ENCODE measurements around the gene LEF1. TPM values are rescaled to one million over a fixed set of nuclear protein-coding genes. Genes with fewer than 3 reads are reported as not detected.

Gene LEF1
- total RNA-seq, 1 donor from 2014 or later = 16.6 TPM

- Histone ChIP-seq H3K4me2 (ENCODE audit: low read length) (no peak overlapping the region), H3K4me3 (ENCODE audit: insufficient read depth, low read depth, low read length) (no peak overlapping the region), H3K4me1 (ENCODE audit: insufficient read depth, low read length) (no peaks in the 10 kb centered on the region), H2AFZ (ENCODE audit: low read depth, low read length) (no peak overlapping the region), H3K9me3 (ENCODE audit: insufficient read depth, low read depth, low read length) (no peaks in the 10 kb centered on the region), H3K9ac (ENCODE audit: low read length) (no peak overlapping the region), H3K79me2 (ENCODE audit: insufficient read depth, low read length) (no peaks in the 10 kb centered on the region), H3K36me3 (ENCODE audit: insufficient read depth, low read length) (no peaks in the 10 kb centered on the region), H3K27me3 (ENCODE audit: insufficient read depth, low read length) (no peaks in the 10 kb centered on the region), H4K20me1 (ENCODE audit: insufficient read depth, low read length) (no peaks in the 10 kb centered on the region), H3K27ac (ENCODE audit: low read depth, low read length) (no peak overlapping the region)
- Mint-ChIP-seq H3K36me3 (ENCODE audit: low read depth, unreplicated experiment) (no peaks in the 10 kb centered on the region), H3K4me1 (ENCODE audit: low read depth, unreplicated experiment) (peaks cover 16% of the 10 kb centered on the region), H3K9me3 (ENCODE audit: unreplicated experiment) (no peaks in the 10 kb centered on the region), H3K4me3 (ENCODE audit: unreplicated experiment) (no peak overlapping the region), H3K27me3 (ENCODE audit: low read depth, unreplicated experiment) (no peaks in the 10 kb centered on the region), H3K27ac (ENCODE audit: unreplicated experiment) (no peak overlapping the region)
- FAIRE-seq = no peak
- TF ChIP-seq CTCF (IDR thresholded peaks at IDR 0.05; ENCODE audit: insufficient read depth, low read depth, low read length) (no peak), EZH2 (IDR thresholded peaks at IDR 0.05; ENCODE audit: insufficient read depth, low read length) (no peak)
- no peak for DNase-seq (ENCODE audit: low read depth)
Observed at GRCh38 chr4:108130955-108131354, 37.8 kb downstream of the LEF1 start.

GRCh38 chr4:108129196-108129595 lies 39.5 kb downstream of the LEF1 start:
- Mint-ChIP-seq H3K27ac (ENCODE audit: unreplicated experiment) (no peak overlapping the region), H3K27me3 (ENCODE audit: low read depth, unreplicated experiment) (no peaks in the 10 kb centered on the region), H3K9me3 (ENCODE audit: unreplicated experiment) (no peaks in the 10 kb centered on the region), H3K4me3 (ENCODE audit: unreplicated experiment) (no peak overlapping the region), H3K36me3 (ENCODE audit: low read depth, unreplicated experiment) (no peaks in the 10 kb centered on the region), H3K4me1 (ENCODE audit: low read depth, unreplicated experiment) (peaks cover 5% of the 10 kb centered on the region)
- Histone ChIP-seq H2AFZ (ENCODE audit: low read depth, low read length) (no peak overlapping the region), H3K36me3 (ENCODE audit: insufficient read depth, low read length) (no peaks in the 10 kb centered on the region), H3K9ac (ENCODE audit: low read length) (no peak overlapping the region), H3K79me2 (ENCODE audit: insufficient read depth, low read length) (no peaks in the 10 kb centered on the region), H4K20me1 (ENCODE audit: insufficient read depth, low read length) (no peaks in the 10 kb centered on the region), H3K4me1 (ENCODE audit: insufficient read depth, low read length) (no peaks in the 10 kb centered on the region), H3K9me3 (ENCODE audit: insufficient read depth, low read depth, low read length) (no peaks in the 10 kb centered on the region), H3K27me3 (ENCODE audit: insufficient read depth, low read length) (no peaks in the 10 kb centered on the region), H3K4me2 (ENCODE audit: low read length) (no peak overlapping the region), H3K4me3 (ENCODE audit: insufficient read depth, low read depth, low read length) (no peak overlapping the region), H3K27ac (ENCODE audit: low read depth, low read length) (no peak overlapping the region)
- TF ChIP-seq CTCF (IDR thresholded peaks at IDR 0.05; ENCODE audit: insufficient read depth, low read depth, low read length) (no peak), EZH2 (IDR thresholded peaks at IDR 0.05; ENCODE audit: insufficient read depth, low read length) (no peak)
- FAIRE-seq (no peak), DNase-seq (ENCODE audit: low read depth) (no peak)

- no peaks in the 10 kb centered on the region for H3K27me3 Mint-ChIP-seq (ENCODE audit: low read depth, unreplicated experiment)
- H3K4me1 Mint-ChIP-seq (ENCODE audit: low read depth, unreplicated experiment) = peaks cover 5% of the 10 kb centered on the region
- Histone ChIP-seq H3K79me2 (ENCODE audit: insufficient read depth, low read length) (no peaks in the 10 kb centered on the region), H3K9ac (ENCODE audit: low read length) (no peak overlapping the region), H3K4me3 (ENCODE audit: insufficient read depth, low read depth, low read length) (no peak overlapping the region), H3K27ac (ENCODE audit: low read depth, low read length) (no peak overlapping the region), H3K4me2 (ENCODE audit: low read length) (no peak overlapping the region), H4K20me1 (ENCODE audit: insufficient read depth, low read length) (no peaks in the 10 kb centered on the region), H3K27me3 (ENCODE audit: insufficient read depth, low read length) (no peaks in the 10 kb centered on the region), H2AFZ (ENCODE audit: low read depth, low read length) (no peak overlapping the region), H3K9me3 (ENCODE audit: insufficient read depth, low read depth, low read length) (no peaks in the 10 kb centered on the region), H3K4me1 (ENCODE audit: insufficient read depth, low read length) (no peaks in the 10 kb centered on the region), H3K36me3 (ENCODE audit: insufficient read depth, low read length) (no peaks in the 10 kb centered on the region)
- no peak for TF ChIP-seq CTCF (IDR thresholded peaks at IDR 0.05; ENCODE audit: insufficient read depth, low read depth, low read length)
- TF ChIP-seq EZH2 (IDR thresholded peaks at IDR 0.05; ENCODE audit: insufficient read depth, low read length) = no peak
- H3K36me3 Mint-ChIP-seq (ENCODE audit: low read depth, unreplicated experiment) = no peaks in the 10 kb centered on the region
- H3K4me3 Mint-ChIP-seq (ENCODE audit: unreplicated experiment) = no peak overlapping the region
- no peak for DNase-seq (ENCODE audit: low read depth)
- FAIRE-seq = no peak
- H3K27ac Mint-ChIP-seq (ENCODE audit: unreplicated experiment) = no peak overlapping the region
- H3K9me3 Mint-ChIP-seq (ENCODE audit: unreplicated experiment) = no peaks in the 10 kb centered on the region
Observed at GRCh38 chr4:108126806-108127205, 41.9 kb downstream of the LEF1 start.
